SK-N-SH (cell line): ENCODE results near the gene CRYBG1. TPM values are rescaled to one million over a fixed set of nuclear protein-coding genes. Genes with fewer than 3 reads are reported as not detected.

ENCODE experiments used
- CTCF ChIA-PET: fragments of 300-600, 350-600 bp; formaldehyde crosslinking; extraction: SDS; loops from one replicate; lab custom pipeline; 2021; lab: Yijun Ruan, JAX
- POLR2A ChIA-PET: fragments of 350-600 bp; sonication (Branson Sonifier 250); formaldehyde crosslinking; extraction: SDS; loops from one replicate; lab custom pipeline; 2020; ENCODE audit warnings: antibody characterized with exemption, inconsistent platforms; lab: Yijun Ruan, JAX
- DNase-seq: peaks from one replicate; pipeline ENCODE4 v3.0.0; 2012
- H2AFZ ChIP-seq: fragments of 200-600 bp; sonication (generic); 2 replicates; pipeline ENCODE4 v1.8.1; 2016; ENCODE audit warnings: antibody characterized with exemption, mild to moderate bottlenecking, low read depth
- H3F3A ChIP-seq: fragments of 200-600 bp; sonication (generic); replicated peaks from 2 replicates; pipeline ENCODE3; 2016; ENCODE audit warnings: antibody characterized with exemption, mild to moderate bottlenecking; ENCODE audit not compliant: insufficient read depth
- H3K27ac ChIP-seq, 2 experiments: fragments of 200-500 bp in 1 of 2; fragments of 200-600 bp in 1 of 2; sonication (Bioruptor generic) in 1 of 2; sonication (generic), shearing (Covaris generic) in 1 of 2; 2 replicates each; pipeline versions ENCODE4 v1.5.1 to v1.6.1; 2014 to 2016; ENCODE audit warnings: low read depth in 2 of 2, inconsistent platforms in 1 of 2, low read length in 1 of 2, mild to moderate bottlenecking in 1 of 2, mixed read lengths in 1 of 2
- H3K27me3 ChIP-seq: fragments of 200-600 bp; sonication (generic), shearing (Covaris generic); 2 replicates; pipeline ENCODE4 v1.6.1; 2016; ENCODE audit warnings: mixed run types; ENCODE audit not compliant: insufficient read depth
- H3K36me3 ChIP-seq, 2 experiments: fragments of 200-500 bp in 1 of 2; fragments of 200-600 bp in 1 of 2; sonication (Bioruptor generic) in 1 of 2; sonication (generic) in 1 of 2; replicated peaks in 1 of 2; 2 replicates each; pipeline versions ENCODE3 to v1.5.1; 2014 to 2016; ENCODE audit warnings: low read length in 1 of 2, mild to moderate bottlenecking in 1 of 2; ENCODE audit not compliant: insufficient read depth in 2 of 2, control insufficient read depth in 1 of 2
- H3K4me1 ChIP-seq, 2 experiments: fragments of 200-500 bp in 1 of 2; fragments of 200-600 bp in 1 of 2; sonication (Bioruptor generic) in 1 of 2; sonication (generic), shearing (Covaris generic) in 1 of 2; 2 replicates each; pipeline versions ENCODE4 v1.5.1 to v1.6.1; 2014 to 2016; ENCODE audit warnings: low read depth in 1 of 2, low read length in 1 of 2, mixed run types in 1 of 2; ENCODE audit not compliant: insufficient read depth in 2 of 2, control insufficient read depth in 1 of 2
- H3K4me2 ChIP-seq: fragments of 200-600 bp; sonication (generic), shearing (Covaris generic); 2 replicates; pipeline ENCODE4 v1.6.1; 2017; ENCODE audit warnings: mixed run types
- H3K4me3 ChIP-seq, 2 experiments: fragments of 200-500 bp in 1 of 2; fragments of 200-600 bp in 1 of 2; sonication (Bioruptor generic) in 1 of 2; sonication (generic), shearing (Covaris generic) in 1 of 2; 2 replicates each; pipeline versions ENCODE4 v1.5.1 to v1.8.1; 2014 to 2016; ENCODE audit warnings: low read depth in 2 of 2, inconsistent platforms in 1 of 2, low read length in 1 of 2, mild to moderate bottlenecking in 1 of 2, mixed read lengths in 1 of 2, moderate library complexity in 1 of 2
- H3K79me2 ChIP-seq: fragments of 200-600 bp; sonication (generic); 2 replicates; pipeline ENCODE4 v1.8.1; 2017; ENCODE audit warnings: mild to moderate bottlenecking; ENCODE audit not compliant: insufficient read depth
- H3K9ac ChIP-seq: fragments of 200-600 bp; sonication (generic); 2 replicates; pipeline ENCODE4 v1.6.1; 2017; ENCODE audit warnings: mixed run types
- H3K9me2 ChIP-seq: fragments of 200-600 bp; sonication (generic); 2 replicates; pipeline ENCODE4 v1.6.1; 2017; ENCODE audit warnings: mixed run types
- H3K9me3 ChIP-seq: fragments of 200-600 bp; sonication (generic); 2 replicates; pipeline ENCODE4 v1.6.1; 2017; ENCODE audit warnings: mixed run types, mild to moderate bottlenecking, moderate library complexity
- H4K20me1 ChIP-seq: fragments of 200-600 bp; sonication (generic); 2 replicates; pipeline ENCODE4 v1.6.1; 2017; ENCODE audit warnings: mild to moderate bottlenecking, mixed run types; ENCODE audit not compliant: insufficient read depth
- CHD2 ChIP-seq: fragments of 150-350 bp; IDR thresholded peaks from 2 replicates; pipeline ENCODE4 v1.6.1; 2018; ENCODE audit warnings: low read length; ENCODE audit not compliant: partially characterized antibody
- CTCF ChIP-seq: fragments of 200-600 bp; sonication (generic); IDR thresholded peaks from 2 replicates; pipeline ENCODE4 v1.6.1; 2017; ENCODE audit warnings: antibody characterized with exemption, mild to moderate bottlenecking, moderate library complexity
- ELF1 ChIP-seq: IDR thresholded peaks from 2 replicates; pipeline ENCODE4 v1.4.0; 2012
- EP300 ChIP-seq, 2 experiments: IDR thresholded peaks; 2 replicates each; pipeline versions ENCODE4 v1.4.0 to v1.6.1; 2012; ENCODE audit warnings: borderline replicate concordance in 1 of 2, low read depth in 1 of 2, low read length in 1 of 2
- FOSL2 ChIP-seq: IDR thresholded peaks from 2 replicates; pipeline ENCODE4 v1.4.0; 2012; ENCODE audit warnings: low read depth, mild to moderate bottlenecking, moderate library complexity, borderline replicate concordance
- GATA2 ChIP-seq: sonication (generic); formaldehyde crosslinking; IDR thresholded peaks from 2 replicates; pipeline ENCODE4 v1.5.0; 2020; ENCODE audit warnings: mild to moderate bottlenecking, missing genetic modification reagents
- JUND ChIP-seq: IDR thresholded peaks from 2 replicates; pipeline ENCODE4 v1.4.0; 2012
- NFIC ChIP-seq: IDR thresholded peaks from 2 replicates; pipeline ENCODE4 v1.4.0; 2012; ENCODE audit warnings: borderline replicate concordance
- PBX3 ChIP-seq: IDR thresholded peaks from 2 replicates; pipeline ENCODE4; 2012
- POLR2AphosphoS5 ChIP-seq: IDR thresholded peaks from 2 replicates; pipeline ENCODE4 v1.6.1; 2012; ENCODE audit warnings: low read depth, low read length
- REST ChIP-seq: IDR thresholded peaks from 2 replicates; pipeline ENCODE4 v1.6.1; 2012; ENCODE audit warnings: mild to moderate bottlenecking, low read depth, low read length, moderate library complexity
- RFX5 ChIP-seq: IDR thresholded peaks from 2 replicates; pipeline ENCODE4 v1.6.1; 2012; ENCODE audit warnings: mild to moderate bottlenecking, improper control_type of control experiment, low read length
- RXRA ChIP-seq: IDR thresholded peaks from 2 replicates; pipeline ENCODE4 v1.4.0; 2012; ENCODE audit warnings: low read depth, mild to moderate bottlenecking, borderline replicate concordance
- YY1 ChIP-seq: IDR thresholded peaks from 2 replicates; pipeline ENCODE4 v1.4.0; 2012; ENCODE audit warnings: low read depth, mild to moderate bottlenecking
- polyA plus RNA-seq, 3 experiments: library from polyadenylated mRNA; depleted of rRNA; stranded (reverse); fragments of >200 nt; gene quantifications; 2 replicates each; pipeline ENCODE4 v1.2.3, GENCODE V29; 2012

The CRYBG1 gene
- polyA plus RNA-seq, 1 of the 3 experiments (the other 2 are of a cell fraction) = 13.8 TPM

GRCh38 chr6:106431972-106432371 lies 71.5 kb downstream of the CRYBG1 start (continued):
- no peak for TF ChIP-seq REST
- no peak for TF ChIP-seq FOSL2
- TF ChIP-seq RFX5 = no peak
- TF ChIP-seq ELF1 = no peak
- TF ChIP-seq YY1 = no peak

GRCh38 chr6:106434530-106434929 lies 74.0 kb downstream of the CRYBG1 start:
- H3K4me3 ChIP-seq = no peak overlapping the region
- POLR2A ChIA-PET = no interaction called here
- peaks cover 3% of the 10 kb centered on the region for H3F3A ChIP-seq
- no peaks in the 10 kb centered on the region for H3K9me2 ChIP-seq
- H2AFZ ChIP-seq = no peak overlapping the region
- TF ChIP-seq ELF1 = no peak
- no peak for TF ChIP-seq CTCF
- no peak for TF ChIP-seq RXRA
- TF ChIP-seq NFIC = no peak
- no peak for TF ChIP-seq EP300 (IDR thresholded peaks at IDR 0.05; ENCODE audit: borderline replicate concordance in 1 of 2, low read depth in 1 of 2, low read length in 1 of 2)
- TF ChIP-seq PBX3 = no peak
- TF ChIP-seq REST = no peak
- no peak for TF ChIP-seq JUND
- TF ChIP-seq GATA2 (CRISPR knock-in tag) = no peak
- TF ChIP-seq CHD2 = no peak
- TF ChIP-seq POLR2AphosphoS5 = no peak
- TF ChIP-seq, all 33 proteins: peak for 0
- no peak overlapping the region for H3K27ac ChIP-seq
- no peaks in the 10 kb centered on the region for H3K4me1 ChIP-seq
- no peaks in the 10 kb centered on the region for H3K36me3 ChIP-seq
- no peak for DNase-seq
- CTCF ChIA-PET = interaction anchor here (0.9 to 2.4 kb wide), 2 partner anchors 11 to 132 kb away, joined by 3 to 5 read pairs; no protein-coding TSS in a partner anchor
- H4K20me1 ChIP-seq = no peaks in the 10 kb centered on the region
- no peak overlapping the region for H3K9ac ChIP-seq
- H3K27me3 ChIP-seq = peaks cover 12% of the 10 kb centered on the region
- H3K79me2 ChIP-seq = no peaks in the 10 kb centered on the region
- H3K4me2 ChIP-seq = no peak overlapping the region
- no peaks in the 10 kb centered on the region for H3K9me3 ChIP-seq
